ENCODE measurements around the gene PELI2.

DNA sequence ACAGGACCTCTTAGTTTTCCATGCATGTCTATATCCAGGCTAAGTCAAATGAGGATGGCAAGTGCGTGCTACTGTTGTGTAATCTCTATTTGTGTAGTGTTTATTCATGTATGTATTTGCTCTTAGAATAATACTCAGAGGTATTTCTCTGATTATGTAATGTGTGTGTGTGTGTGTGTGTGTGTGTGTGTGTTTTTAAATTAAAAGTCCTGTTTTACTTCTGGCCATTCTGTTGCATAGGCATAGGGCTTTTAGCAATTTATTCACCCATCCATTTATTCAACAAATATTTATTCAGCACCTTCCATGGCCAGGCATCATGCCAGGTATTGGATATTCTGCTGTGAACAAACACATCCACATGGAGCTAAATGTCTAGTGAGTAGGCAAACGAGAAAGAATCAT lies 63.5 kb downstream of the PELI2 start:
- TF ChIP-seq, protein P1, sequence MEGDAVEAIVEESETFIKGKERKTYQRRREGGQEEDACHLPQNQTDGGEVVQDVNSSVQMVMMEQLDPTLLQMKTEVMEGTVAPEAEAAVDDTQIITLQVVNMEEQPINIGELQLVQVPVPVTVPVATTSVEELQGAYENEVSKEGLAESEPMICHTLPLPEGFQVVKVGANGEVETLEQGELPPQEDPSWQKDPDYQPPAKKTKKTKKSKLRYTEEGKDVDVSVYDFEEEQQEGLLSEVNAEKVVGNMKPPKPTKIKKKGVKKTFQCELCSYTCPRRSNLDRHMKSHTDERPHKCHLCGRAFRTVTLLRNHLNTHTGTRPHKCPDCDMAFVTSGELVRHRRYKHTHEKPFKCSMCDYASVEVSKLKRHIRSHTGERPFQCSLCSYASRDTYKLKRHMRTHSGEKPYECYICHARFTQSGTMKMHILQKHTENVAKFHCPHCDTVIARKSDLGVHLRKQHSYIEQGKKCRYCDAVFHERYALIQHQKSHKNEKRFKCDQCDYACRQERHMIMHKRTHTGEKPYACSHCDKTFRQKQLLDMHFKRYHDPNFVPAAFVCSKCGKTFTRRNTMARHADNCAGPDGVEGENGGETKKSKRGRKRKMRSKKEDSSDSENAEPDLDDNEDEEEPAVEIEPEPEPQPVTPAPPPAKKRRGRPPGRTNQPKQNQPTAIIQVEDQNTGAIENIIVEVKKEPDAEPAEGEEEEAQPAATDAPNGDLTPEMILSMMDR (IDR thresholded peaks at IDR 0.05): no peak
- no peak for TF ChIP-seq POLR2AphosphoS5 (IDR thresholded peaks at IDR 0.05)

Measured in prostate gland (tissue), 2 donors.